Nephron progenitor cell (in vitro differentiated cells): ENCODE data around the gene ATRNL1.

Source experiments
- DNase-seq: peaks from one replicate; pipeline ENCODE4 v3.0.0; 2021
- H3K27ac Mint-ChIP-seq: 2 replicates; pipeline ENCODE4 v1.8.0; 2021; ENCODE audit warnings: mild to moderate bottlenecking, moderate library complexity, mixed read lengths
- H3K27me3 Mint-ChIP-seq: 2 replicates; pipeline ENCODE4 v1.8.0; 2021; ENCODE audit warnings: mild to moderate bottlenecking, low read depth, mixed read lengths; ENCODE audit not compliant: poor library complexity
- H3K36me3 Mint-ChIP-seq: 2 replicates; pipeline ENCODE4 v1.8.0; 2021; ENCODE audit warnings: low read depth, mixed read lengths
- H3K4me1 Mint-ChIP-seq: 2 replicates; pipeline ENCODE4 v1.8.0; 2021; ENCODE audit warnings: mixed read lengths
- H3K4me3 Mint-ChIP-seq: 2 replicates; pipeline ENCODE4 v1.8.0; 2021; ENCODE audit warnings: mild to moderate bottlenecking, moderate library complexity, mixed read lengths
- H3K9me3 Mint-ChIP-seq: 2 replicates; pipeline ENCODE4 v1.8.0; 2021; ENCODE audit warnings: mild to moderate bottlenecking, moderate library complexity, mixed read lengths
- CTCF ChIP-seq: fragments of 200-600 bp; sonication (generic); IDR thresholded peaks from 2 replicates; pipeline ENCODE4 v1.5.0; 2021; ENCODE audit warnings: antibody characterized with exemption

The ATRNL1 gene

GRCh38 chr10:115965376-115965775 lies 872.2 kb downstream of the ATRNL1 start:
- H3K36me3 Mint-ChIP-seq = no peaks in the 10 kb centered on the region

GRCh38 chr10:115968236-115968635 lies 875.1 kb downstream of the ATRNL1 start:
- H3K4me3 Mint-ChIP-seq = no peak overlapping the region
- TF ChIP-seq CTCF = no peak
- H3K27me3 Mint-ChIP-seq = peaks cover 4% of the 10 kb centered on the region
- no peak for DNase-seq
- H3K4me1 Mint-ChIP-seq = peaks cover 20% of the 10 kb centered on the region
- no peaks in the 10 kb centered on the region for H3K9me3 Mint-ChIP-seq
- no peak overlapping the region for H3K27ac Mint-ChIP-seq
- no peaks in the 10 kb centered on the region for H3K36me3 Mint-ChIP-seq

More at GRCh38 chr10:115965376-115965775, 872.2 kb downstream of the ATRNL1 start:
- Mint-ChIP-seq H3K4me3 (no peak overlapping the region), H3K27ac (no peak overlapping the region), H3K9me3 (no peaks in the 10 kb centered on the region), H3K27me3 (peaks cover 4% of the 10 kb centered on the region), H3K4me1 (peaks cover 20% of the 10 kb centered on the region)
- no peak for TF ChIP-seq CTCF
- DNase-seq = no peak

- DNase-seq = peak; percentile 13
- no peak overlapping the region for H3K4me3 Mint-ChIP-seq
- TF ChIP-seq CTCF = no peak
- H3K36me3 Mint-ChIP-seq = peaks cover 4% of the 10 kb centered on the region
- peaks cover 4% of the 10 kb centered on the region for H3K9me3 Mint-ChIP-seq
- H3K27me3 Mint-ChIP-seq = peaks cover 8% of the 10 kb centered on the region
- peaks cover 15% of the 10 kb centered on the region for H3K4me1 Mint-ChIP-seq
- no peak overlapping the region for H3K27ac Mint-ChIP-seq
Observed at GRCh38 chr10:115969591-115969990, 876.4 kb downstream of the ATRNL1 start.

GRCh38 chr10:115971921-115972320 lies 878.8 kb downstream of the ATRNL1 start:
- Mint-ChIP-seq H3K4me1 (peaks cover 28% of the 10 kb centered on the region), H3K4me3 (no peak overlapping the region), H3K9me3 (peaks cover 4% of the 10 kb centered on the region), H3K27me3 (peaks cover 11% of the 10 kb centered on the region), H3K36me3 (peaks cover 4% of the 10 kb centered on the region), H3K27ac (no peak overlapping the region)
- no peak for DNase-seq
- TF ChIP-seq CTCF = no peak

- peak overlapping the region; percentile 8 for H3K27ac Mint-ChIP-seq
- peaks cover 4% of the 10 kb centered on the region for H3K9me3 Mint-ChIP-seq
- no peak for DNase-seq
- no peak for TF ChIP-seq CTCF
- peaks cover 11% of the 10 kb centered on the region for H3K27me3 Mint-ChIP-seq
- H3K36me3 Mint-ChIP-seq = peaks cover 4% of the 10 kb centered on the region
- no peak overlapping the region for H3K4me3 Mint-ChIP-seq
- peaks cover 33% of the 10 kb centered on the region for H3K4me1 Mint-ChIP-seq
Observed at GRCh38 chr10:115972426-115972825, 879.3 kb downstream of the ATRNL1 start.

- no peak for DNase-seq
- Mint-ChIP-seq H3K4me3 (no peak overlapping the region), H3K9me3 (peaks cover 4% of the 10 kb centered on the region), H3K36me3 (peaks cover 4% of the 10 kb centered on the region), H3K27ac (no peak overlapping the region), H3K27me3 (peaks cover 18% of the 10 kb centered on the region), H3K4me1 (peaks cover 33% of the 10 kb centered on the region)
- no peak for TF ChIP-seq CTCF
Observed at GRCh38 chr10:115974351-115974750, 881.2 kb downstream of the ATRNL1 start.
